ENCODE results near the gene THYN1. TPM values are rescaled to one million over a fixed set of nuclear protein-coding genes. Genes with fewer than 3 reads are reported as not detected.

Gene THYN1
- total and polyA plus RNA-seq, 12 donors: 32.8 to 91.0 (median 48.6) TPM

DNA sequence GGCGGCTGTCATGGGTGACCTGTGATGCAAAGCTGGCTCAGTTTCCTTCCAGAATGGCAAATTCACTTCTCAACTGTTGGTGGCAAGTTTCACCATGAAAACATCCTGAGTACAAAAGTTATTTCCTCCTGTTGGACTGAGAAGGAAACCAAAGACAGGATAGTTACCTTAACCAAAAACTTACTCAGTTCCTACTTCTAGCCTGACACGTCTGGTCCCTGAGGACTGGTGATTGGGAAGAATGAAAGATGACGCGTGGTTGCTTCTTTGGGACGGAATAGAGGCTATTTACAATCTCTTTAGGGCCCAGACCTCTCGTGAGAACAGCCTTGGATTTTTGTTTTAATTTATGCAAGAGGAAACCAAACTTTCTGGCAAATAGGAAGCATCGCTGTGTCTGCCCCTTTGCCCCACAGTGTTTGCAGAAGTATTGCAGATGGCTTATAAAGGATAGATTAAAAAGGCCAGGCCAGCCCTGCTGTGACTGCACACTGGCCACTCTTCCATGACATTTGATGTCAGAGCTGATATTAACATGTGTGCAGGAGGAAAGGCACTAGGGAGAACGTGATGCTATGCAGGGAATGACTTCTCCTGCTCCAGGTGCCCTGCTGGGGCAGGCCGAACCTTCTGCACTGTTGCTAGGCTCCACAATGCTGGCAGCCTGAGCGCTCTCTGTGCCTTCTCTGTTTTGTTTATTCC lies 21.0 kb downstream of the THYN1 start:
- Histone ChIP-seq H3K9me3 (replicated peaks in 1 of 3) (no peaks in the 10 kb centered on the region), H3K27me3 (no peaks in the 10 kb centered on the region), H3K36me3 (replicated peaks in 1 of 2) (peaks cover 0 to 17% of the 10 kb centered on the region in 2 donors), H3K4me1 (replicated peaks in 1 of 2) (peaks cover 8 to 46% of the 10 kb centered on the region in 2 donors), H3K4me3 (no peak overlapping the region), H3K27ac (no peak overlapping the region)
- WGBS, 4 donors: 64 to 72% (median 67%) methylated on average over 9 to 10 of the region's 10 CpGs
- no peak for TF ChIP-seq POLR2A (IDR thresholded peaks at IDR 0.05)
- TF ChIP-seq CTCF (IDR thresholded peaks at IDR 0.05): no peak
- intact Hi-C loops (cut with DNase I): no loop called here
- DNase-seq: no peak

DNA sequence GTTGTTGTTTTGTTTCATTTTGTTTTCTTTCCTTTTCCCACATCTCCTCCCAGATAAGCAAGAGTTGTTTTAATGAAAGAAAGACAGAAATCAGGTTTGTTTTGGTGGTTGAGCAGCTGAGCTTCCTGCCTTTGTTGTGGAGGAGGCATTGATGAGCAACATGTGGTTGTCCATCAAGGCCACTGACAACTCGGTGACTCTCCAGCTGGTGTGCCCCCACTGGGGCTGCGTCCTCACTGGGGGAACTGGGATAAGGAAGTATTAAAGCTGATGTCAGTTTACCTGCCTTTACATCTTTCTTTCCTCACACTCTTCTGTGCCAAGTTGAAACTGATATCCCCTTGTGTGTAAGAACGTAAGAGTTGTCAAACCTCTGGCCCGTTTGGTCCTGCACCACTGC lies 22.8 kb downstream of the THYN1 start:
- intact Hi-C loops (cut with DNase I): no loop called here
- 57 to 63% (median 60%) methylated on average over 4 of the region's 4 CpGs for WGBS, 4 donors
- no peaks in the 10 kb centered on the region for H3K27me3 ChIP-seq

DNA sequence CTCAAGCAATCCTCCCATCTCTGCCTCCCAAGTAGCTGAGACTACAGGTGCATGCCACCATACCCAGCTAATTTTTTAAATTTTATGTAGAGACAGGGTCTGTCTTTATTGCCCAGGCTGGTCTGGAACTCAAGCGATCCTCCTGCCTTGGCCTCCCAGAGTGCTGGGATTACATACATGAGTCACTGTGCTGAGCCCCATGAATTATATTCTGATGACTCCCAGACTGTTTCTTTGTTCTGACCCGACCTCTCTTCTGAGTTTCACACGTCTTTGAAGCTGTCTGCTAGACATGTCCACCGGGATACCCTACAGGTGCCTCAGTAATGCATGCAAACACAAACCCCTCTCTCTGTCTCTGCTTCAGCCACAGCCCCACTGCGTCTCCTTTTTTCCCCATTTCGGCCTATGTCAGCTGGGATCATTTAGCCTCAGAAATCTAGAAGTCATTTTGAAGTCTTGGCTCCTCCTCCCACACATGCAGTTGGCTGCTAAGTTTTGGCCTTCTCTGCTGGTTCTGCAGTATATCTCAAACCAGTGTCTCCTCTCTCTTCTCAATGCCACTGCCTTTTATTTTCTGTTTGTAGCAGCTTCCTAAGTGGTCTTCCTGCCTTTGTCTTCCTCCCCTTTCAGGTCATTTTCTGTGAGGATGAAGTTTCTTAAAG lies 23.9 kb downstream of the THYN1 start:
- intact Hi-C loops (cut with DNase I): no loop called here
- TF ChIP-seq CTCF (IDR thresholded peaks at IDR 0.05) (no peak), POLR2A (IDR thresholded peaks at IDR 0.05) (no peak)
- no peak for DNase-seq
- peaks cover 12 to 60% of the 10 kb centered on the region in 2 donors for H3K4me1 ChIP-seq (replicated peaks in 1 of 2)
- no peaks in the 10 kb centered on the region for H3K36me3 ChIP-seq (replicated peaks in 1 of 2)
- 76 to 86% (median 79%) methylated on average over 6 of the region's 6 CpGs for WGBS, 4 donors
- H3K9me3 ChIP-seq (replicated peaks in 1 of 3): no peaks in the 10 kb centered on the region
- H3K27ac ChIP-seq: no peak overlapping the region
- no peak overlapping the region for H3K4me3 ChIP-seq
- H3K27me3 ChIP-seq: no peaks in the 10 kb centered on the region

More for the DNA sequence above, 22.8 kb downstream of the THYN1 start:
- Histone ChIP-seq H3K4me1 (replicated peaks in 1 of 2) (peaks cover 13 to 60% of the 10 kb centered on the region in 2 donors), H3K36me3 (replicated peaks in 1 of 2) (peaks cover 0 to 6% of the 10 kb centered on the region in 2 donors), H3K4me3 (no peak overlapping the region), H3K9me3 (replicated peaks in 1 of 3) (no peaks in the 10 kb centered on the region), H3K27ac (no peak overlapping the region)
- DNase-seq: no peak
- no peak for TF ChIP-seq POLR2A (IDR thresholded peaks at IDR 0.05)
- TF ChIP-seq CTCF (IDR thresholded peaks at IDR 0.05): no peak

GRCh38 chr11:134228625-134229024 lies 24.5 kb downstream of the THYN1 start:
- no peak for DNase-seq
- Histone ChIP-seq H3K4me3 (no peak overlapping the region), H3K9me3 (replicated peaks in 1 of 3) (no peaks in the 10 kb centered on the region), H3K4me1 (replicated peaks in 1 of 2) (peaks cover 12 to 60% of the 10 kb centered on the region in 2 donors), H3K36me3 (replicated peaks in 1 of 2) (no peaks in the 10 kb centered on the region), H3K27me3 (no peaks in the 10 kb centered on the region), H3K27ac (no peak overlapping the region)
- no peak for TF ChIP-seq CTCF (IDR thresholded peaks at IDR 0.05)
- no peak for TF ChIP-seq POLR2A (IDR thresholded peaks at IDR 0.05)
- intact Hi-C loops (cut with DNase I): no loop called here
- 89 to 93% (median 91%) methylated on average over 6 of the region's 6 CpGs for WGBS, 4 donors

All from adrenal gland (tissue), 12 donors.